Suprapubic skin (tissue), 4 donors: ENCODE measurements around the gene PDHB.

Experiments
- POLR2A ChIP-seq, 2 donors: fragments of 450-650 bp; IDR thresholded peaks; one replicate each; pipeline ENCODE4 v1.6.1; 2017; ENCODE audit warnings: antibody characterized with exemption in 2 of 2, mild to moderate bottlenecking in 2 of 2, moderate library complexity in 2 of 2
- POLR2AphosphoS5 ChIP-seq, 3 donors: sonication (generic); formaldehyde crosslinking; IDR thresholded peaks; one replicate each; pipeline ENCODE4 v1.6.1; 2017; ENCODE audit warnings: antibody characterized with exemption in 3 of 3
- TF ChIP-seq, protein P1 (sequence below), 2 donors: fragments of 200-600 bp in 1 of 2; fragments of 450-650 bp in 1 of 2; sonication (generic) in 1 of 2; IDR thresholded peaks; one replicate each; pipeline ENCODE4 v1.5.1; 2016 to 2019; ENCODE audit warnings: antibody characterized with exemption in 2 of 2, mild to moderate bottlenecking in 1 of 2, moderate library complexity in 1 of 2

DNA sequence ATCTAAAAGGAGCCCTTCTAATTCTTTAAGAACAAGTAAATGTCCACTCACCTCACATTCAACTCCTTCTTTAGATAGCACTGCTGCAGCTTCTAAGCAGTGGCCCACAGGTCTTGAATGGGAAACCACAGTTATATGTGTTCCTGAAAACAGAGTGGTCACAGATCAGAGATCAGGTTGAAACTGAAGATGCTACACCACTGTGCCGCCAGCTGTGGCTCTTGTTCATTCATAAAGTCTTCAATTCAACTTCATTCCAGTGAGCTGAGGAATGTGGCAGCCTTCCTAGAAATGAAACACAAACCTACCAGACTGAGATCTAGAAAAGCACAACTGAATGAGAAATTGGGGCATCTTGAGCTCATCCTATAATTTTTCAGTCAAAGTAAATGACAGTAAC lies 4.0 kb downstream of the PDHB start:
- TF ChIP-seq, protein P1, sequence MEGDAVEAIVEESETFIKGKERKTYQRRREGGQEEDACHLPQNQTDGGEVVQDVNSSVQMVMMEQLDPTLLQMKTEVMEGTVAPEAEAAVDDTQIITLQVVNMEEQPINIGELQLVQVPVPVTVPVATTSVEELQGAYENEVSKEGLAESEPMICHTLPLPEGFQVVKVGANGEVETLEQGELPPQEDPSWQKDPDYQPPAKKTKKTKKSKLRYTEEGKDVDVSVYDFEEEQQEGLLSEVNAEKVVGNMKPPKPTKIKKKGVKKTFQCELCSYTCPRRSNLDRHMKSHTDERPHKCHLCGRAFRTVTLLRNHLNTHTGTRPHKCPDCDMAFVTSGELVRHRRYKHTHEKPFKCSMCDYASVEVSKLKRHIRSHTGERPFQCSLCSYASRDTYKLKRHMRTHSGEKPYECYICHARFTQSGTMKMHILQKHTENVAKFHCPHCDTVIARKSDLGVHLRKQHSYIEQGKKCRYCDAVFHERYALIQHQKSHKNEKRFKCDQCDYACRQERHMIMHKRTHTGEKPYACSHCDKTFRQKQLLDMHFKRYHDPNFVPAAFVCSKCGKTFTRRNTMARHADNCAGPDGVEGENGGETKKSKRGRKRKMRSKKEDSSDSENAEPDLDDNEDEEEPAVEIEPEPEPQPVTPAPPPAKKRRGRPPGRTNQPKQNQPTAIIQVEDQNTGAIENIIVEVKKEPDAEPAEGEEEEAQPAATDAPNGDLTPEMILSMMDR (IDR thresholded peaks at IDR 0.05): no peak
- TF ChIP-seq POLR2A (IDR thresholded peaks at IDR 0.05) (no peak), POLR2AphosphoS5 (IDR thresholded peaks at IDR 0.05) (no peak)
